ENCODE results near the gene NT5DC2.

The NT5DC2 gene

GRCh38 chr3:52513281-52513680 is 20.4 kb downstream of the NT5DC2 start:
- H3K27ac ChIP-seq (ENCODE audit: low read depth, low read length), result no peak overlapping the region
- H3K9me3 ChIP-seq (ENCODE audit: control insufficient read depth, insufficient read depth, low read length), result no peaks in the 10 kb centered on the region
- H3K4me3 ChIP-seq (ENCODE audit: low read length), result no peak overlapping the region
- no peak overlapping the region for H3K4me2 ChIP-seq (ENCODE audit: low read length)
- H3K79me2 ChIP-seq (ENCODE audit: control insufficient read depth, low read length), result no peaks in the 10 kb centered on the region
- H4K20me1 ChIP-seq (ENCODE audit: control insufficient read depth, insufficient read depth, low read depth, low read length), result no peaks in the 10 kb centered on the region
- no peaks in the 10 kb centered on the region for H3K36me3 ChIP-seq (ENCODE audit: control insufficient read depth, low read length)
- H3K4me1 ChIP-seq (ENCODE audit: control insufficient read depth, low read length), result no peaks in the 10 kb centered on the region
- no peaks in the 10 kb centered on the region for H3F3A ChIP-seq (ENCODE audit: control insufficient read depth, insufficient read depth)
- TF ChIP-seq EZH2phosphoT487 (IDR thresholded peaks at IDR 0.05; ENCODE audit: borderline replicate concordance, low read length) (no peak), CTCF (IDR thresholded peaks at IDR 0.05; ENCODE audit: low read depth, low read length, poor library complexity, severe bottlenecking) (no peak)
- H3K27me3 ChIP-seq (ENCODE audit: control insufficient read depth, low read length), result no peaks in the 10 kb centered on the region
- no peaks in the 10 kb centered on the region for H3K9me2 ChIP-seq (replicated peaks; ENCODE audit: control insufficient read depth, low read length)

GRCh38 chr3:52512727-52513126 is 20.9 kb downstream of the NT5DC2 start:
- H3F3A ChIP-seq (ENCODE audit: control insufficient read depth, insufficient read depth), result no peaks in the 10 kb centered on the region
- no peaks in the 10 kb centered on the region for H3K27me3 ChIP-seq (ENCODE audit: control insufficient read depth, low read length)
- no peaks in the 10 kb centered on the region for H3K36me3 ChIP-seq (ENCODE audit: control insufficient read depth, low read length)
- no peaks in the 10 kb centered on the region for H3K79me2 ChIP-seq (ENCODE audit: control insufficient read depth, low read length)
- no peak overlapping the region for H3K4me3 ChIP-seq (ENCODE audit: low read length)
- H3K4me1 ChIP-seq (ENCODE audit: control insufficient read depth, low read length), result no peaks in the 10 kb centered on the region
- H4K20me1 ChIP-seq (ENCODE audit: control insufficient read depth, insufficient read depth, low read depth, low read length), result no peaks in the 10 kb centered on the region
- H3K9me2 ChIP-seq (replicated peaks; ENCODE audit: control insufficient read depth, low read length), result no peaks in the 10 kb centered on the region
- TF ChIP-seq EZH2phosphoT487 (IDR thresholded peaks at IDR 0.05; ENCODE audit: borderline replicate concordance, low read length), result no peak
- no peak for TF ChIP-seq CTCF (IDR thresholded peaks at IDR 0.05; ENCODE audit: low read depth, low read length, poor library complexity, severe bottlenecking)
- H3K4me2 ChIP-seq (ENCODE audit: low read length), result no peak overlapping the region
- no peaks in the 10 kb centered on the region for H3K9me3 ChIP-seq (ENCODE audit: control insufficient read depth, insufficient read depth, low read length)
- no peak overlapping the region for H3K27ac ChIP-seq (ENCODE audit: low read depth, low read length)

GRCh38 chr3:52512105-52512504 is 21.6 kb downstream of the NT5DC2 start:
- Histone ChIP-seq H3F3A (ENCODE audit: control insufficient read depth, insufficient read depth) (no peaks in the 10 kb centered on the region), H3K4me2 (ENCODE audit: low read length) (no peak overlapping the region), H3K79me2 (ENCODE audit: control insufficient read depth, low read length) (no peaks in the 10 kb centered on the region), H3K9me3 (ENCODE audit: control insufficient read depth, insufficient read depth, low read length) (no peaks in the 10 kb centered on the region), H3K9me2 (replicated peaks; ENCODE audit: control insufficient read depth, low read length) (no peaks in the 10 kb centered on the region), H3K4me3 (ENCODE audit: low read length) (no peak overlapping the region), H3K36me3 (ENCODE audit: control insufficient read depth, low read length) (no peaks in the 10 kb centered on the region), H4K20me1 (ENCODE audit: control insufficient read depth, insufficient read depth, low read depth, low read length) (no peaks in the 10 kb centered on the region), H3K27ac (ENCODE audit: low read depth, low read length) (no peak overlapping the region), H3K27me3 (ENCODE audit: control insufficient read depth, low read length) (no peaks in the 10 kb centered on the region), H3K4me1 (ENCODE audit: control insufficient read depth, low read length) (no peaks in the 10 kb centered on the region)
- TF ChIP-seq CTCF (IDR thresholded peaks at IDR 0.05; ENCODE audit: low read depth, low read length, poor library complexity, severe bottlenecking) (no peak), EZH2phosphoT487 (IDR thresholded peaks at IDR 0.05; ENCODE audit: borderline replicate concordance, low read length) (no peak)

- H3K4me1 ChIP-seq (ENCODE audit: control insufficient read depth, low read length), result no peaks in the 10 kb centered on the region
- H4K20me1 ChIP-seq (ENCODE audit: control insufficient read depth, insufficient read depth, low read depth, low read length), result no peaks in the 10 kb centered on the region
- no peaks in the 10 kb centered on the region for H3K79me2 ChIP-seq (ENCODE audit: control insufficient read depth, low read length)
- no peaks in the 10 kb centered on the region for H3K9me2 ChIP-seq (replicated peaks; ENCODE audit: control insufficient read depth, low read length)
- H3K27me3 ChIP-seq (ENCODE audit: control insufficient read depth, low read length), result no peaks in the 10 kb centered on the region
- H3K36me3 ChIP-seq (ENCODE audit: control insufficient read depth, low read length), result no peaks in the 10 kb centered on the region
- no peaks in the 10 kb centered on the region for H3F3A ChIP-seq (ENCODE audit: control insufficient read depth, insufficient read depth)
- no peak overlapping the region for H3K27ac ChIP-seq (ENCODE audit: low read depth, low read length)
- no peak for TF ChIP-seq EZH2phosphoT487 (IDR thresholded peaks at IDR 0.05; ENCODE audit: borderline replicate concordance, low read length)
- no peak for TF ChIP-seq CTCF (IDR thresholded peaks at IDR 0.05; ENCODE audit: low read depth, low read length, poor library complexity, severe bottlenecking)
- no peak overlapping the region for H3K4me3 ChIP-seq (ENCODE audit: low read length)
- H3K4me2 ChIP-seq (ENCODE audit: low read length), result no peak overlapping the region
- H3K9me3 ChIP-seq (ENCODE audit: control insufficient read depth, insufficient read depth, low read length), result no peaks in the 10 kb centered on the region
These were observed 22.1 kb downstream of the NT5DC2 start for GRCh38 chr3:52511509-52511908.

Measured in DOHH2 (cell line).